Measurements from ENCODE around the gene CCDC51. TPM values are rescaled to one million over a fixed set of nuclear protein-coding genes. Genes with fewer than 3 reads are reported as not detected.

The CCDC51 gene
- polyA plus RNA-seq, 2 donors = 7.0 to 15.5 TPM

- peak overlapping the region in 1 of 2 donors; percentile 8 for H3K27ac ChIP-seq (ENCODE audit: low read depth in 2 of 2, low read length in 1 of 2)
- H3K4me3 ChIP-seq (ENCODE audit: low read depth in 1 of 2, low read length in 2 of 2) = no peak overlapping the region
- H3K4me1 ChIP-seq (ENCODE audit: control insufficient read depth in 2 of 2, insufficient read depth in 2 of 2, low read length in 1 of 2) = peaks cover 3 to 14% of the 10 kb centered on the region in 2 donors
- H3K36me3 ChIP-seq (ENCODE audit: control insufficient read depth in 2 of 2, insufficient read depth in 2 of 2, low read length in 1 of 2) = peaks cover under 1 to 4% of the 10 kb centered on the region in 2 donors
- WGBS, 2 donors = 50 to 51% methylated on average over 11 of the region's 11 CpGs
- H3K27me3 ChIP-seq (ENCODE audit: control insufficient read depth in 1 of 2, insufficient read depth in 2 of 2, low read length in 2 of 2) = no peaks in the 10 kb centered on the region
- no peaks in the 10 kb centered on the region for H3K9me3 ChIP-seq (ENCODE audit: control insufficient read depth in 2 of 2, insufficient read depth in 1 of 2, low read depth in 1 of 2, low read length in 1 of 2)
Measured at GRCh38 chr3:48398701-48399386, 41.1 kb downstream of the CCDC51 start.

DNA sequence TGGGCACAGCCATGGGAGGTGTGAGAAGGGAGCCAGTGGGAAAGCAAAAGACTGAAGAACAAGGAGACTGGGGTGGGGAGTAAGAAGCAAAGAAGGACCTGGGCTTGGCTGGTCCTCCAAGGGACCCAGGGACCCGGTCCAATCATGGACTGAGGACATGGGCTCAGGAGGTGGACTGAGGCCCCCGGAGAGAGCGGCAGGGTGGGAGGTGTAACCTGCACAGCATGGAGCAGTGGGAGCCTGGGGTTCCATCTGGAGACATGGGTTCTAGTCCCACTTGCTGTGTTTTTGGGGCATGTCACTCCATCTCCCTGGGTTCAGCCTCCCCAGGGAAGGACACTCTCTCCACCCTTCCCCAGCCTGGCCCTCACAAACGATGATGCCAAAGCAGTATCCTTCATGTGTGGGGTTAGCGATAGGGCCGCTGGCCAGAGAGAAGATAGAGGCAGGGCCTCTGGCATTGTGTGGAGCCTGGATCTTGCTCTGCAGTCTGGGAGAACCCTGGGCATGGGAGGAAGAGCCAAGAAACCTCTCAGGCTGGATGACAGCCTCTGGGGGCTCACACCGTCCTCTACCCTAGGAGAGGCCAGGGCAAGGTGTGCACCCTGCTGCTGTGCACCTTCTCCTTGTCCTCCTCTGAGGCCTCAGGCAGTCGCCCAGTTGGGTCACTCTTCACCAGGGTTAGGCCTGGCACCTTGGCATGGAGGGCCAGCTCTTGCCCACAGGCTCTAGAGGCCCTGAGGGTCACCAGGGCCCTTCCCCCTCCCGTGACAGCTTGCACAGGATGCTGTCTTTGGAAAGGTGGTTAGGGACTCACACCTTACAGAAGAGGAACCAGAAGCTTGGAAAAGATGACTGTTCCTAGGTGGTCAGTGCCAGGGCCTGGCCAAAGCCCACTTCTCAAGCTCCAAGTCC, 41.9 kb downstream of the CCDC51 start:
- H3K36me3 ChIP-seq (ENCODE audit: control insufficient read depth in 2 of 2, insufficient read depth in 2 of 2, low read length in 1 of 2) = no peaks in the 10 kb centered on the region
- no peaks in the 10 kb centered on the region for H3K9me3 ChIP-seq (ENCODE audit: control insufficient read depth in 2 of 2, insufficient read depth in 1 of 2, low read depth in 1 of 2, low read length in 1 of 2)
- WGBS, 2 donors = 63 to 70% methylated on average over 9 of the region's 9 CpGs

DNA sequence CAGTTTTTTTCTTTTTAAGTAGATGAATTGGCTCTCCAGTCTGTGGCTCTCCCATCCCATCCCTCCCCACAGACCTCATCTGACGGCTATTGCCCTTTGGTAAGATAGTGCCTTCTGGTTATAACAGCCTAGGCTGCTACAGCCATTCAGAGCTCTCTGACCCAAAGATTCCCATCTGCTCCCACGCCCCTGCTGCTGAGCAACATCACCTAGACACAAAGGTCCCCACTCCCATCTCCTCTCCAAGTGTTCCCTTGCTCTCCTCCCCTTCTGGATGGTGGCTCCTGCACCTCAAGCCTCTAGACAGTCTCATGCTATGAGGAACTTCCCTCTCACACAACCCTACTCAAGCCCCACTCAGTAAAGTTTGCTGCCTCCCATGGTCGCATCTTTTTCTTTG, 44.2 kb downstream of the CCDC51 start:
- H3K27ac ChIP-seq (ENCODE audit: low read depth in 2 of 2, low read length in 1 of 2) = no peak overlapping the region
- WGBS, 2 donors = 62 to 65% methylated on average over 3 of the region's 3 CpGs

More for the DNA sequence above, 41.9 kb downstream of the CCDC51 start:
- peaks cover 0 to 14% of the 10 kb centered on the region in 2 donors for H3K4me1 ChIP-seq (ENCODE audit: control insufficient read depth in 2 of 2, insufficient read depth in 2 of 2, low read length in 1 of 2)
- no peak overlapping the region for H3K27ac ChIP-seq (ENCODE audit: low read depth in 2 of 2, low read length in 1 of 2)
- no peak overlapping the region for H3K4me3 ChIP-seq (ENCODE audit: low read depth in 1 of 2, low read length in 2 of 2)
- H3K27me3 ChIP-seq (ENCODE audit: control insufficient read depth in 1 of 2, insufficient read depth in 2 of 2, low read length in 2 of 2) = no peaks in the 10 kb centered on the region

DNA sequence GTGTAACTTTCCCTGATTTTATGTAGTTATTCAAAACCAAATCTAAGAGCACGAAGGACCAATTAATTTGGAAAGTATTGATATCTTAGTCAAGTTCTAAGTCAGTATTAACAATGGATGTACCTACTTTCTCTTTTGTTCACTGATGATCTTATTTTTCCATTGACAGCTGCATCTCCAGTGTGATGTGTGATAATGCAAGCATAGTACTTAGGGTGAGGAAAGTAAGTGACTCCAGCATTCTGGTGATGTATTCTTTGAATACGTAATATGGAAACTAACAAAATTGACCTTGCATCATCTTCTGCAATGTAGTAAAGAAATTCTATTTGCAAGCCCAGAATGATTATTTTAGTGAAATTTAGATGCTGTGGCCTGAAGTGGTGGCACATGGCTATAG, 45.5 kb downstream of the CCDC51 start:
- Histone ChIP-seq H3K4me1 (ENCODE audit: control insufficient read depth in 2 of 2, insufficient read depth in 2 of 2, low read length in 1 of 2) (peaks cover 0 to 2% of the 10 kb centered on the region in 2 donors), H3K27ac (ENCODE audit: low read depth in 2 of 2, low read length in 1 of 2) (no peak overlapping the region), H3K9me3 (ENCODE audit: control insufficient read depth in 2 of 2, insufficient read depth in 1 of 2, low read depth in 1 of 2, low read length in 1 of 2) (no peaks in the 10 kb centered on the region), H3K4me3 (ENCODE audit: low read depth in 1 of 2, low read length in 2 of 2) (no peak overlapping the region), H3K27me3 (ENCODE audit: control insufficient read depth in 1 of 2, insufficient read depth in 2 of 2, low read length in 2 of 2) (no peaks in the 10 kb centered on the region), H3K36me3 (ENCODE audit: control insufficient read depth in 2 of 2, insufficient read depth in 2 of 2, low read length in 1 of 2) (no peaks in the 10 kb centered on the region)
- WGBS, 2 donors = 90 to 96% methylated on average over 2 of the region's 2 CpGs

More for the DNA sequence above, 44.2 kb downstream of the CCDC51 start:
- no peaks in the 10 kb centered on the region for H3K27me3 ChIP-seq (ENCODE audit: control insufficient read depth in 1 of 2, insufficient read depth in 2 of 2, low read length in 2 of 2)
- no peaks in the 10 kb centered on the region for H3K9me3 ChIP-seq (ENCODE audit: control insufficient read depth in 2 of 2, insufficient read depth in 1 of 2, low read depth in 1 of 2, low read length in 1 of 2)
- peaks cover 0 to 5% of the 10 kb centered on the region in 2 donors for H3K4me1 ChIP-seq (ENCODE audit: control insufficient read depth in 2 of 2, insufficient read depth in 2 of 2, low read length in 1 of 2)
- H3K36me3 ChIP-seq (ENCODE audit: control insufficient read depth in 2 of 2, insufficient read depth in 2 of 2, low read length in 1 of 2) = no peaks in the 10 kb centered on the region
- no peak overlapping the region for H3K4me3 ChIP-seq (ENCODE audit: low read depth in 1 of 2, low read length in 2 of 2)

DNA sequence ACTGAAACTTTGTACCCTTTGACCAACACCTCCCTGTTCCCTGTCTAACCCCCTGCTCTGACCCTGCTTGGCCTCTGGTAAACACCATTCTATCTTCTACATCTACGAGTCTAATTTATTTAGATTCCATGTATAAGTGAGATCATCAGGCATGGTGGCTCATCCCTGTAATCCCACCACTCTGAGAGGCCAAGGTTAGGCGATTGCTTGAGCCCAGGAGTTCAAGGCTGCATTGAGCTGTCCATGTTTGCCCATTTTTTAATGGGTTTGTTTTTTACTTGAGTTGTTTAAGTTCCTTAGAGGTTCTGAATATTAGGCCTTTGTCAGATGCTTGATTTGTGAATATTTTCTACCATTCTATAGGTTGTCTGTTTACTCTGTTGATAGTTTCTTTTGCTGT, 51.0 kb downstream of the CCDC51 start:
- H3K4me1 ChIP-seq (ENCODE audit: control insufficient read depth in 2 of 2, insufficient read depth in 2 of 2, low read length in 1 of 2) = no peaks in the 10 kb centered on the region
- WGBS, 2 donors = 71 to 72% methylated on average over 2 of the region's 2 CpGs
- H3K27ac ChIP-seq (ENCODE audit: low read depth in 2 of 2, low read length in 1 of 2) = no peak overlapping the region
- H3K27me3 ChIP-seq (ENCODE audit: control insufficient read depth in 1 of 2, insufficient read depth in 2 of 2, low read length in 2 of 2) = no peaks in the 10 kb centered on the region
- H3K9me3 ChIP-seq (ENCODE audit: control insufficient read depth in 2 of 2, insufficient read depth in 1 of 2, low read depth in 1 of 2, low read length in 1 of 2) = no peaks in the 10 kb centered on the region
- H3K4me3 ChIP-seq (ENCODE audit: low read depth in 1 of 2, low read length in 2 of 2) = no peak overlapping the region
- H3K36me3 ChIP-seq (ENCODE audit: control insufficient read depth in 2 of 2, insufficient read depth in 2 of 2, low read length in 1 of 2) = no peaks in the 10 kb centered on the region

- Histone ChIP-seq H3K27ac (ENCODE audit: low read depth in 2 of 2, low read length in 1 of 2) (no peak overlapping the region), H3K9me3 (ENCODE audit: control insufficient read depth in 2 of 2, insufficient read depth in 1 of 2, low read depth in 1 of 2, low read length in 1 of 2) (no peaks in the 10 kb centered on the region), H3K4me1 (ENCODE audit: control insufficient read depth in 2 of 2, insufficient read depth in 2 of 2, low read length in 1 of 2) (no peaks in the 10 kb centered on the region), H3K27me3 (ENCODE audit: control insufficient read depth in 1 of 2, insufficient read depth in 2 of 2, low read length in 2 of 2) (no peaks in the 10 kb centered on the region), H3K4me3 (ENCODE audit: low read depth in 1 of 2, low read length in 2 of 2) (no peak overlapping the region), H3K36me3 (ENCODE audit: control insufficient read depth in 2 of 2, insufficient read depth in 2 of 2, low read length in 1 of 2) (no peaks in the 10 kb centered on the region)
Measured at GRCh38 chr3:48387634-48388033, 52.3 kb downstream of the CCDC51 start.

Other genes starting within 250 kb of the CCDC51 start
- under 1 TPM; 0.19 to 0.43 TPM for gene CAMP, start 216.6 kb downstream of the CCDC51 start, polyA plus RNA-seq
- gene ZNF589, start 199.0 kb downstream of the CCDC51 start, polyA plus RNA-seq = 1 to 10 TPM; 5.4 to 9.5 TPM
- 10 to 100 TPM; 11.4 to 16.7 TPM for gene NME6, start 138.8 kb downstream of the CCDC51 start, polyA plus RNA-seq
- gene SPINK8, start 106.5 kb downstream of the CCDC51 start, polyA plus RNA-seq = 1 to 10 TPM; 1.2 to 2.6 TPM
- under 1 TPM in 1 of 2 donors, not detected in 1; 0.08 TPM for gene FBXW12, start 67.9 kb downstream of the CCDC51 start, polyA plus RNA-seq
- gene PLXNB1, start 10.0 kb downstream of the CCDC51 start, polyA plus RNA-seq = 100 to 1,000 TPM in 1 of 2 donors, 10 to 100 TPM in 1; 73.4 to 298 TPM
- 100 to 1,000 TPM; 364 to 613 TPM for gene TMA7, start 138 bp upstream of the CCDC51 start, polyA plus RNA-seq
- gene ATRIP, start 6.6 kb upstream of the CCDC51 start, polyA plus RNA-seq = 1 to 10 TPM; 4.9 to 5.7 TPM
- 10 to 100 TPM; 54.0 to 94.9 TPM for gene SHISA5, start 64.1 kb upstream of the CCDC51 start, polyA plus RNA-seq
- 1 to 10 TPM; 3.8 to 9.2 TPM for gene PFKFB4, start 116.7 kb upstream of the CCDC51 start, polyA plus RNA-seq
- 1 to 10 TPM; 2.3 to 7.2 TPM for gene UCN2, start 123.7 kb upstream of the CCDC51 start, polyA plus RNA-seq
- 100 to 1,000 TPM in 1 of 2 donors, 10 to 100 TPM in 1; 60.7 to 265 TPM for gene COL7A1, start 155.2 kb upstream of the CCDC51 start, polyA plus RNA-seq
- 100 to 1,000 TPM; 192 to 264 TPM for gene UQCRC1, start 169.5 kb upstream of the CCDC51 start, polyA plus RNA-seq
- not detected for gene TMEM89, start 181.7 kb upstream of the CCDC51 start, polyA plus RNA-seq
- 10 to 100 TPM in 1 of 2 donors, 1 to 10 TPM in 1; 6.4 to 20.8 TPM for gene SLC26A6, start 195.3 kb upstream of the CCDC51 start, polyA plus RNA-seq
- under 1 TPM; 0.36 to 0.77 TPM for gene CELSR3, start 222.8 kb upstream of the CCDC51 start, polyA plus RNA-seq
- 1 to 10 TPM; 7.6 to 8.2 TPM for gene NCKIPSD, start 245.8 kb upstream of the CCDC51 start, polyA plus RNA-seq

Data from esophagus (tissue), 2 donors.